ENCODE results near the gene KRT31. TPM values are rescaled to one million over a fixed set of nuclear protein-coding genes. Genes with fewer than 3 reads are reported as not detected.

KRT31 gene
- total and polyA plus RNA-seq, 2 of the 13 experiments (the other 11 are each of a cell fraction or from before 2014, with no cell fraction given) = 0.05 TPM; not detected in 1

GRCh38 chr17:41419716-41420115, 22.3 kb upstream of the KRT31 start:
- H3K9ac ChIP-seq (ENCODE audit: insufficient read depth, low read depth, low read length) = no peak overlapping the region
- no peaks in the 10 kb centered on the region for H3K79me2 ChIP-seq (ENCODE audit: insufficient read depth, low read length)
- CTCF ChIA-PET (ENCODE audit: low intra/inter-chr PET ratio, low total read pairs) = no interaction called here
- in situ Hi-C loops (cut with HindIII; ENCODE audit: extremely low pct_ligation_motif_present, low pct_unique_long_range_greater_than_20kb) (no loop called here), intact Hi-C loops (cut with micrococcal nuclease; ENCODE audit: unreplicated experiment) (loop anchor here (5.0 to 10.0 kb wide), 2 partner anchors 115 to 248 kb away; no protein-coding TSS in a partner anchor)
- POLR2A ChIA-PET = no interaction called here
- ATAC-seq (no peak), DNase-seq (ENCODE audit: low spot score) (no peak), FAIRE-seq (no peak)
- no peaks in the 10 kb centered on the region for H4K20me1 ChIP-seq (ENCODE audit: insufficient read depth, low read length)
- BruUV-seq (replicated peaks) = no TSS peak
- no peak overlapping the region for H2AFZ ChIP-seq (ENCODE audit: low read length)
- H3K27ac ChIP-seq (ENCODE audit: extremely low read length, insufficient read depth, low read length) = no peak overlapping the region
- no peak for TF ChIP-seq MTERF4 (CRISPR knock-in tag; IDR thresholded peaks at IDR 0.05)
- no peak for TF ChIP-seq NBN (conservative IDR thresholded peaks at IDR 0.05)
- TF ChIP-seq KAT2B (IDR thresholded peaks at IDR 0.05; ENCODE audit: borderline replicate concordance, low read depth, low read length) = no peak
- no peak overlapping the region for H3K4me3 ChIP-seq (replicated peaks in 1 of 3; ENCODE audit: insufficient read depth in 1 of 3, low read depth in 2 of 3, low read length in 3 of 3)
- no peaks in the 10 kb centered on the region for H3K36me3 ChIP-seq (replicated peaks in 1 of 2; ENCODE audit: control insufficient read depth in 1 of 2, insufficient read depth in 2 of 2, low read length in 2 of 2)
- WGBS (ENCODE audit: low lambda C conversion rate) = 69% methylated on average over 2 of the region's 4 CpGs
- peaks cover 46% of the 10 kb centered on the region for H3K4me1 ChIP-seq (ENCODE audit: insufficient read depth, low read length)
- no peaks in the 10 kb centered on the region for H3K9me3 ChIP-seq (ENCODE audit: low read length)
- H3K27me3 ChIP-seq (ENCODE audit: control insufficient read depth in 1 of 2, insufficient read depth in 2 of 2, low read length in 2 of 2) = no peaks in the 10 kb centered on the region
- H3K4me2 ChIP-seq (ENCODE audit: low read depth, low read length) = no peak overlapping the region

- no peak overlapping the region for H3K27ac ChIP-seq (ENCODE audit: extremely low read length, insufficient read depth, low read length)
- intact Hi-C loops (cut with micrococcal nuclease; ENCODE audit: unreplicated experiment) = loop anchor here (5.0 to 10.0 kb wide), 2 partner anchors 117 to 249 kb away; no protein-coding TSS in a partner anchor
- no TSS peak for BruUV-seq (replicated peaks)
Observed at GRCh38 chr17:41418116-41418860, 20.9 kb upstream of the KRT31 start.

More at GRCh38 chr17:41418116-41418860, 20.9 kb upstream of the KRT31 start:
- ChIA-PET CTCF (ENCODE audit: low intra/inter-chr PET ratio, low total read pairs) (no interaction called here), POLR2A (interaction anchor here (1.0 to 1.1 kb wide), 2 partner anchors 13 to 15 kb away, joined by 3 to 5 read pairs; no protein-coding TSS in a partner anchor)
- no peak for TF ChIP-seq ZNF207 (IDR thresholded peaks at IDR 0.05; ENCODE audit: borderline replicate concordance)
- TF ChIP-seq AHDC1 (CRISPR knock-in tag; IDR thresholded peaks at IDR 0.05; ENCODE audit: borderline replicate concordance) = no peak
- no peaks in the 10 kb centered on the region for H3K27me3 ChIP-seq (ENCODE audit: control insufficient read depth in 1 of 2, insufficient read depth in 2 of 2, low read length in 2 of 2)
- in situ Hi-C loops (cut with HindIII; ENCODE audit: extremely low pct_ligation_motif_present, low pct_unique_long_range_greater_than_20kb) = no loop called here
- no peak overlapping the region for H3K4me3 ChIP-seq (replicated peaks in 1 of 3; ENCODE audit: insufficient read depth in 1 of 3, low read depth in 2 of 3, low read length in 3 of 3)
- DNase-seq (ENCODE audit: low spot score) (no peak), FAIRE-seq (no peak), ATAC-seq (no peak)
- WGBS (ENCODE audit: low lambda C conversion rate) = 81% methylated on average over 7 of the region's 7 CpGs
- no peak overlapping the region for H2AFZ ChIP-seq (ENCODE audit: low read length)
- no peaks in the 10 kb centered on the region for H3K9me3 ChIP-seq (ENCODE audit: low read length)
- no peaks in the 10 kb centered on the region for H4K20me1 ChIP-seq (ENCODE audit: insufficient read depth, low read length)
- H3K4me1 ChIP-seq (ENCODE audit: insufficient read depth, low read length) = peaks cover 57% of the 10 kb centered on the region
- no peaks in the 10 kb centered on the region for H3K36me3 ChIP-seq (replicated peaks in 1 of 2; ENCODE audit: control insufficient read depth in 1 of 2, insufficient read depth in 2 of 2, low read length in 2 of 2)
- no peak overlapping the region for H3K4me2 ChIP-seq (ENCODE audit: low read depth, low read length)
- no peak overlapping the region for H3K9ac ChIP-seq (ENCODE audit: insufficient read depth, low read depth, low read length)
- H3K79me2 ChIP-seq (ENCODE audit: insufficient read depth, low read length) = no peaks in the 10 kb centered on the region
